NCI-H2196 (cell line): ENCODE measurements around the gene ZNF518B.
A peak's percentile ranks its signal among the peaks of the same experiment; 100 is the strongest.
"Not testable (repeated sequence)": the region's sequence is repeated elsewhere in the genome, so short reads cannot be mapped to it uniquely, and the experiment has no call there.

Source experiments
- DNase-seq: peaks from one replicate; lab custom pipeline; 2025; ENCODE audit not compliant: unreplicated experiment; lab: John Stamatoyannopoulos, UW

The ZNF518B gene

DNA sequence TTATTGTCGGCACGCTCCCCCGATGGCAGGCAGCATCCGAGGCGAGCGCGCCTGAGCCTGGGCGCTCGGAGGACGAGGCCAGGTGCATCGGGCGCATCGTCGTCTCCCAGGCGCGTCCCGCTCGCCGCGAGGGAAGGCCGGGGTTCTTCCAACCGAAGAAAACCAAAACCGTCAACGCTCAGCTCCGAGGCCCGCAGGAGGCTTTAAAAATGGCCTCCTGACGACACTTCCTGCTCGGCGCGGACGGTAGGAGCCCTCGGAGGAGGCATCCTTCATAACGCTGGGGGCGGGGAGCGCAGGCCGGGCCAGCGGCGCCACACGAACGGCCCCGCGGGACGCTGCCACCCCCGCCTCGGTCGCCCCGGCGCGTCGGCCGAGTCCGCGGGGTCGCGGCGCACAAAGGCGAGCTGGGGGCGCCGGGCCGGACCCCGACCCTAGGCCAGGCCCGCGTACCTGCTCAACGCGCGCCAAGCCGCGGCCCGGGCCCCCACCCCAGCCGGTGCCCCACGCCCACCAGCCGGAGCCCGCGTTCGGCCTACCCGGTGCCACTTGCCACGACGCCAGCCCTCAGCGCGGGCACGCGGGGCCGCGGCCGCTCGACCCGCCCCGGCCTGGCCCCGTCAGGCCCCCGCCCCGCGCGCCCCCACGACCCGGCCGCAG, 501 bp downstream of the ZNF518B start:
- peak; percentile 57 for DNase-seq

DNA sequence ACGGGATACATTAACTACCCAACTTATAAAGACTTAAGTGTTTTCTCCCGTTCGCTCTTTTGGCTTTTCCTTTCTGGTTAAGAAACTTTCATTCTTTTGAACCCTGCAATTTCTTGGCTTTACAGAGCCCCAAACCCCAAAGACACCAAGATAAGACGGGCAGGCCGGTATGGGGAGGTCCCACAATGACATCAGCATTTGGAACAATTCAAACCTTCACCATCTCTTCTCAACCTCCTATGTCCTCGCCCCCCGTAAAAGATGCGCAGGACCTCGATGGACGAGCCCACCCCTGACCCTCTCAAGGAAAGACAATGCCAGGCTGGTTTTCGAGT, 999 bp downstream of the ZNF518B start:
- no peak for DNase-seq

DNA sequence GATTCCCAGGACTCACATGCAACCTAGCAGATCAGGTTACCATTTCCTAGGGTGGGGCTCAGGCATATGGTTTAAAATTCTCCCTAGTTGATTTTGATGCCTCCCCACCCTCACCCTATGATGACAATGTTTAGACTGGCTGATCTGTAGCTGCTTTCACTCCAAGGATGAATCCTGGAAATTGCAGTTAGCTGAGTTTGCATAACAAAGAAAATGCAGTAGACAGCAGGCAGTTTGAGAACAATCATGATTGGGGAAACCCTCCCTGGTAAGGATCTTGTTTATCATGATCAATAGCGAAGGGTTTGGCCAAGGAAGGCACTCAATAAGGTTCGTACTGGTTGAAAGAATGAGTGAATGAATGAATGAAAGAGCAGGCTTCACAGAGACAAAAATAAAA, 2.1 kb downstream of the ZNF518B start:
- DNase-seq: no peak

DNA sequence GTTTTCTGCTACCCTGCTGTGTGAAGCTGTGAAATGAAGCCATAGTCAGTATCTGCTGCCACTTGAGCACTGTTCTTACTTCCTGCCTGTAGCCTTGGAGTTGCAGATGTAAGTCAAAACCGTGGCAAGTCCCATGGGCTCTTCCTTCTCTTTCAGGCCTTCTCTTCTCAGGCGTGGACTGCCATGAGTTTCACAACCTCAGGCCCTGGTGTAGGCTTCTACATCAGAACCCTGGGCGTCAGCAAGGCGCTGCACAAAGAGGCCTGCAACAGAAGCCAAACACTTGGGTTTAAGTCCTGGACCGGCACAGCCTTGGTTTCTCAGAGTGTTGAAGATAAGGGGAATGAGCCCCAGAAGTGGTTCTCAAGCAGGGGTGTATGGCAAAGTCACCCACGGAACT, 2.5 kb downstream of the ZNF518B start:
- DNase-seq: no peak

DNA sequence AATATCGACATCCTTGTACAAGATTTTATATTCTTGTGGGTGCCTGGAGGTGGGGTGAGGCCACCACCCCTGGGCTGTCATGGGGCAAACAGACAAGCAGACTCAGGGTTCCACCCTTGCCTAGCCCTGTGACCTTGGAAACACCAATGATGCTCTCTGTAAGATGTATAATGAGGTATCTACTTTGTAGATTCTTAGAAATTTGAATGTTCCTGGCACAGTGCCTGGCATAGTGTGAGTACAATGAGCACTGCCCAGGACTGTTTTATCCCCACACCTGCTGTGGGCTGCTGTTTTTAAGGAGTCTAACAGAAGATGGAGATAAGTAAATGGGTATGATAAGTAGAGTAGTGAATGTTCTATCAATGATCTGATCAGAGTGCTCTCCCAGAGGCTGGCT, 3.1 kb downstream of the ZNF518B start:
- DNase-seq: no peak

DNA sequence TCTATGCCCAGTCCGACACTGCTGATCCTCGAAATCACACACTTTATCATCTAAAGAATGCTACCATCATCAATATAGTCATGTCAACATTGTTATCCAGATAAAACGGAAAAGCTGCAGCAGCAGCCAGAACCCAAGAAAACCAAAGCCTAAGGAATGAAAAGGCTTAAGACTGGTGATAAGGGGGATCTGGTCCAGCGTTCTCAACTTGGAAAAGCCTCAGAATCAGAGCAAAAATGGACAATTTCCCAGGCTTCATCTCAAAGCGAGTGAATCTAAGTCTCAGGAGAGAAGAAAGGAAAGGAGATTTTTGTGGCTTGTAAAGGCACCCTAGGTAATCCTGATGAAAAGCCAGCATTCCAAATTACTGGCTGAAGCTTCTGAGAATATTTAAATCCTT, 8.2 kb downstream of the ZNF518B start:
- DNase-seq: no peak

DNA sequence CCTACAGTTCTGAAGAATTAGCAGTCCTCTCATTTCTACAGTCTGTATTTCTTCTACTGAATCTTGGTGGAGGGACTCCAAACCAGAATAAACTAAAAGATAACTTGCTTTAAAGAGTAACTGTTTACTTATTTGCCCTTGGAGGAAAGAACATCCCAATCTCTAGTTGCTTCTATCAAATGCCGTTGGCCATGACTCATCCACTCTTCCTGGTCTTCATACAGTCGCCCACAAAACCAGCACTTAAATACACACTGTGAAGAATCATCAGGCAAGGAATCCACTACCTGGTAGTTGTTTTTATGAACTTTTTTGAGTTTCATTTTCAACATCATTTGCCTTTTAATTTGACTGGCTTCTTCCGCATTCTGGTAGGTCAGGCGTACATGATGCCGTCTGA, 14.2 kb downstream of the ZNF518B start:
- DNase-seq: no peak

DNA sequence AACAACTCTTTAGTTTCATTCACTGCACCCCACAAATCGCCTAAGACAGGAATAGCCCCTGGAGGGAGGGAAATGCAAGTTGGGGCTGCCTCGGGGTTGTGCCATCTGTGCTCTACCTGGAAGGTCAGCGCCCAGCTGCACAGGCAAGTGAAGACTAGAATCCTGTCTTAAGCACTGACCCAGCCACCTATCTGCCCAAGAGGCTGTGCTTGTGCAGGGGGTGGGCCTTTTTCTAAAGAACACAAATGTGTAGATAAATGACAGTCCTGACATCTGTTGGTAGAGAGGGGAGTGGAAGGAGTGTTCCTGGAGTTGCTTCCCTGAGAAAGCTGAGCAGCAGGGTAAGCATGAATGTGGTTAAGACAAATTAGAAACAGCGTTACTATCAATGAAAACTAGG, 15.7 kb downstream of the ZNF518B start:
- no peak for DNase-seq

DNA sequence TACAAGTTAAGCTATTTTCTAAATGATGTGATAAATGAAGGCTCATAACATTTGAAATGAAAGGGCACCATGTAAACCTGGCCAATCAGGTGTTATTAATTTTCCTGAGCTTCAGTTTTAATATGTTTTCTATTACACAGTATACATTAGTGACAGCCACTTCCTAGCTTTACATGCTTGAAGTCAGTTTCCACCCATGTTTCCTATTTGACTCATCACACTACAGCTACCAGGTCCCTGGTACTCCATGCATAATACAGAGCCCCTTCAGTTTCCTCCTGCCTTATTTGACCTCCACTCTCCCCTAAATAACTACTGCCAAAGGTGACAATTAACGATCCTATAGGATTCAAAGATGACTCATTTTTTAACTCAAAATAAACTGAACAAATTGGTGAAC, 18.3 kb downstream of the ZNF518B start:
- no peak for DNase-seq

DNA sequence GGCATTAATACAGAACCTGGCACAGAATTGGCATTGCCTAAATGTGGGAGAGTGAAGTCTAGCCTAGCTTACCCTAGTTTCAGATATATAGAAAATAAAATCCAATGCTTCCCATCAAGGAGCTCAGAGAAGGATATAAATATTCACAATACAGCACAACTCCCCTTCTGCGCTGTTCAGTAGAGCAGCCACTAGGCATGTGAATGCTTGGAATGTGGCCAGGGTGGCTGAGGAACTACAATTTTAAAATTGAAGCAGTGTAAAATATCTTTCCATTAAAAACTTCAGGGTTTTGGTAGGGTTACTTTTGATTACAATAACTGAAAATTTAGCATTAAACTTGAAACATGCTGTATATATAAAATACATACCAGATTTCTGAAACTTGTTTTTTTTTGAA, 19.5 kb downstream of the ZNF518B start:
- no peak for DNase-seq

DNA sequence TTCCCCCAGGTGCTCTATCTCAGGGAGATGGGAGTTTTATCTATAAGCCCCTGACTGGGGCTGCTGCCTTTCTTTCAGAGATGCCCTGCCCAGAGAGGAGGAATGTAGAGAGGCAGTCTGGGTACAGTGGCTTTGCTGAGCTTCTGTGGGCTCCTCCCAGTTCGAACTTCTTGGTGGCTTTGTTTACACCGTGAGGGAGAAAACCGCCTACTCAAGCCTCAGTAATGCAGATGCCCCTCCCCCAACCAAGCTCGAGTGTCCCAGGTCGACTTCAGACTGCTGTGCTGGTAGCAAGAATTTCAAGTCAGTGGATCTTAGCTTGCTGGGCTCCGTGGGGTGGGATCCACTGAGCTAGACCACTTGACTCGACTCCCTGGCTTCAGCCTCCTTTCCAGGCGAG, 29.5 kb downstream of the ZNF518B start:
- DNase-seq: not testable (repeated sequence)

DNA sequence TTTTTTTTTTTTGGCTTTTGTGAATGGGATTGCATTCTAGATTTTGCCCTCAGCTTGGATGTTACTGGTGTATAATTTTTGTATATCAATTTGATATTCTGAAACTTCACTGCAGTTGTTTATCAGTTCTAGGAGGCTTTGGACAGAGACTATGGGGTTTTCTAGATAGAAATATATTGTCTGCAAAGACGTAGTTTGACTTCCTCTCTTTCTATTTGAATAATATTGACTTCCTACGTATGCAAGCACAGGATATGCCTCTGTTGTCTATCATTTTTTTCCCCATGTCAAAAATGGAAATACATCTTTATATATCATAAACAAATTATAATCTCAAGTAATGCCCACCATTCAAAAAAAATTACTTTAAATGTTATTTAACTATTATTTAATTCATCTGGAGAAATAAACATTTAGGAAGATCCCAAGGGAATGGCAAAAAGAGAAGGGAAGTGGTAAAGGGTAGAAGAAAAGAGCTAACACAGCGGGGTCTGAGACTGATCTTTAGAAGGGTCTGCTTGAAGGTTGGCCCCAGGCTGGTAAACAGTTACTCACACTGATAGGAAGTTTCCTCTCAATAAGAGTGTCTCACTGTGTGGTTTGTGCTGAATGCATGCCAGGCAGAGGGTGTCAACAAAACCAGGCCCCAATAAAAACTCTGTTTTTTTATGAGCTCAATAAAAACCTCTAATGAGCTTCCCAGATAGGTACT, 35.7 kb downstream of the ZNF518B start:
- no peak for DNase-seq

DNA sequence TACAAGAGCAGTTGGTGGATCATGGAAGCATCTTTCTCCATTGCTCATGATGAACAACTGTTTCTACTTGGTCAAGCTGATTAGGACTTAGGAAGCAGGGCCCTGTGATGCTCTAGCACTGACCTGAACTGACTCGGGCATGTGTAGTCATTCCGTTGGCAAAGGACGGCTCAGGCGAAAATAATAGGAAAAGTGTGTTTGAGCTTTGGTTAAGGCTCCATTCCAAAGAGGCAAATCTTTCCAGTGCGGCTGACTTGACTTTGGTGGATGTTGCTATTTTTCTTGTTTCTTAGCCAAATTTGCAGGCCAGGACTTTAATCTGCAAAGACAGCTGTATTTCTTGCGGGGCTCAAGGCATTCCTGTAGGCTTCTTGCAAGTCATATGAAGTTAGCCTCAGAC, 39.5 kb downstream of the ZNF518B start:
- no peak for DNase-seq

DNA sequence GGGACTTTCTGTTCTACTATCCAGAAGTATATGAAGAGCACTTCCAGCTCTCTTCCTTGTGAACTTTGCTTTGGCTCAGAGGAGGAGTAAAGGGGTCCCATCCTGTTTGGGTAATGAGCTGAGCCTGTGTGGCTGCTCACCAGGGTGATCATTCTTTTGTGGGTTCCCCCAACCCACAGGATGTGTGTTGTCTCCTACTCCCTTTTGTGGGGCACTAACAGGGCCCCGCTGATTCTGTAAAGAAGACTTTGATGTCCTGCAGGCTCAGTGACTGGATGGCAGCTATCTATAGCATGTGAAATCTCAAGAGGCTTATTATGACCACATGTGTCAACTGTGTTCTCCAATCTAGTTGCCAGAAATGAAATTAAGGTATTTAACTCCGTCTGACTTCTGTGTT, 40.8 kb downstream of the ZNF518B start:
- DNase-seq: no peak

DNA sequence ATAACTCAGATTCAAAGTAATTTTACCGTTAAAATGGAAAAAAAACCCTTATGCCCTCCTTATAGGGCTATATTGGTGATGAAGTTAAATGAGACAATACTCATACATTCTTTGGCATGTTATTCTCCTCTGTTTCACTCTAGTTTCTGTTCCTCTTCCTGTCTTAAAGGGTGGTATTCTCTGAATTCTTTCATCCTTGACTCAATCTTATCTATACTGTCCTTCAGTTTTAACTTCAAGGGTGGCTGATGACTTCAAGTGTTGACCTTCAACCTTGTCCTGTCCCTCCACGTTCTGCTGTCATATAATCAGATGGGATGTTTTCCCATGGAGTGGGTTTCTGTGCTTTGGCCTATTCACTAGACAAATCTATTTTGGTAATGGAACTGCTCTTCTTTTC, 44.0 kb downstream of the ZNF518B start:
- no peak for DNase-seq

DNA sequence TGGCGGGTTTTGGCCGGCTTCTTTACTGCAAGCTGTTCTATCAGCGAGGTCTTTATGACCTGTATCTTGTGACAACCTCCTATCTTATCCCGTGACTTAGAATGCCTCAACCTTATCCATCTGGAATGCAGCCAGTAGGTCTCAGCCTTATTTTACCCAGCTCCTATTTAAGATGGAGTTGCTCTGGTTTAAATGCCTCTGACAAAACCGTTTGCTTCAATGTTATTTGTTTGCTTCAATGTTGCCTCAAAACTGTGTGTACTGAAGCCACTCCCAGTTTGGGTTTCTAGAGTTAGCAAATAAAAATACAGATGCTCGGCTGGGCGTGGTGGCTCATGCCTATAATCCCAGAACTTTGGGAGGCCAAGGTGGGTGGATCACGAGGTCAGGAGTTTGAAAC, 51.6 kb downstream of the ZNF518B start:
- no peak for DNase-seq

DNA sequence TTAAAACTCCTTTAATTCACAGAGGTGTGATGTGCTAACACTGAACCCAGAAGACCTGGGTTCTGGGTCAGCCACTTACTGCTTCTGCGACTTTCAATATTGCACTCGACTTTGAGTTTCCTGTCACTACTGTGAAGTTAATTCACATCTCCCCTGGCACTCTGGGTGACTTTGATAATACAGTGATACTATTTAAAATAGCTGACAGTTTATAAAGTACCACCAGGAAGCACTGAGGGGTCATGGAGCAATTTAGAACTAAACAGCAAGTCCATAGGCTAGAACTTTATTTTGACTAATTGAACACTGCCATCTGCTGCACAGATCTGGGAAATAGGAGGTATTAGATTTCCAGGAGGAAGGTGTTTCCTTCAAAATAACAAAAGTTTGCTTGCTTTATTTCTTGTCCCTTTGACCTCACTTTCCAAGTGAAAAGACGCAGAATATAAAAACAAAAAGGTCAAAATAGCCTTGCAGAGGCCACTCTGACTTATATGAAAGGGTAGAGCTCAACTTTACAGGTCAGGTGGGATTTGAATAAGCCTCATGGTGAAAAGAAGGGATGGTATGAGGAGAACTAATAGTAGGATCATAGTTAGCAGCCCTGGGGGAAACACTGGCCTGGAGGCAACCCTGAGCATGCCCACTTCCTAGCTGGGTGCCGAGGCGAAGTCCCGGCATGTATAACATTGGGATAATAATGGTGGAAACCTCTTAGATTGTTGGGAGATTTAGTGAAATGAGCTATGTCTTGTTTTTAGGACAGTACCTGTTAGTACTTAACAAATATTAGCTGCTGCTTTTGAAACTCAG, 53.4 kb downstream of the ZNF518B start:
- DNase-seq: peak; percentile 41

DNA sequence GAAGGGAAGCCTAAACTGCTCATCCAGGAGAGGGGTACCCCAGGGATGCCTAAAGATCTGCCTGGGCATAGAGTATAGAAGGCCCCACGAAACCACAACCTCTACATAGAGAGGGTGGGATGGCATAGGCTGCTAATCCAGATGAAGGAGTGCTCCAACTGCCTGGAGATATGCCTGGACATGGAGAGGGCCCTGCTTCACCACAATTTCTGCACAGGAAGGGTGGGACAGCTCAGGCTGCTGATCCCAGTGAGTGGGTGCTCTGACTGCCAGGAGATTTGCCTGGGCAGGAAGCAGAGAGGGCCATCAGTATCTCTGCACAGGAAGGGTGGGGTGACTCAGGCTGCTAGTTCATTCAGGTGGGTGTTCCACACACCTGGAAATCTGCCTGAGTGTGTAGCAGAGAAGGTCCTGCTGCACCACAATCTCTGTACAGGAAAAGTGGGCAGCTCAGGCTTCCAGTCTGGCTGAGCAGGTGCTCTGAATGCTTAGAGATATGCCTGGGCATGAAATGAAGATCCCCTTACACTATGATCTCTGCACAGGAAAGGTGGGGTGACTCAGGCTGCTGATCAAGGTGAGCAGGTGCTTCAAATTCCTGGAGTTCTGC, 61.1 kb downstream of the ZNF518B start:
- no peak for DNase-seq
